D721Med (cell line): ENCODE results near the gene MT1HL1.
"Not testable (repeated sequence)": the region's sequence is repeated elsewhere in the genome, so short reads cannot be mapped to it uniquely, and the experiment has no call there.

Experiments
- DNase-seq: peaks from one replicate; pipeline ENCODE4 v3.0.0; 2011; ENCODE audit warnings: low spot score; ENCODE audit not compliant: insufficient read length
- FAIRE-seq: peaks from 2 replicates; lab custom pipeline; 2011; peaks lifted over from hg19 to GRCh38; lab: Jason Lieb, UNC
- CTCF ChIP-seq: IDR thresholded peaks from 2 replicates; pipeline ENCODE4 v1.5.1; 2012; ENCODE audit warnings: mild to moderate bottlenecking, control low read depth; ENCODE audit not compliant: insufficient read depth; ENCODE audit errors: missing control alignments

MT1HL1 gene

GRCh38 chr1:236994450-236994849 is 9.8 kb downstream of the MT1HL1 start:
- FAIRE-seq (no peak), DNase-seq (no peak)
- no peak for TF ChIP-seq CTCF

- TF ChIP-seq CTCF, result no peak
- no peak for FAIRE-seq
These were observed 11.8 kb downstream of the MT1HL1 start for GRCh38 chr1:236992449-236992848.

GRCh38 chr1:236990052-236990445 is 14.2 kb downstream of the MT1HL1 start:
- DNase-seq (no peak), FAIRE-seq (no peak)
- no peak for TF ChIP-seq CTCF

More at GRCh38 chr1:236992449-236992848, 11.8 kb downstream of the MT1HL1 start:
- no peak for DNase-seq

GRCh38 chr1:236989290-236990051 is 14.8 kb downstream of the MT1HL1 start:
- FAIRE-seq (no peak), DNase-seq (no peak)
- TF ChIP-seq CTCF, result no peak

- FAIRE-seq (no peak), DNase-seq (no peak)
- no peak for TF ChIP-seq CTCF
These were observed 20.4 kb downstream of the MT1HL1 start for GRCh38 chr1:236983818-236984217.

- DNase-seq (no peak), FAIRE-seq (no peak)
- no peak for TF ChIP-seq CTCF
These were observed 21.9 kb downstream of the MT1HL1 start for GRCh38 chr1:236982380-236982779.

GRCh38 chr1:236981431-236981830 is 22.8 kb downstream of the MT1HL1 start:
- FAIRE-seq, result not testable (repeated sequence)

More at GRCh38 chr1:236981431-236981830, 22.8 kb downstream of the MT1HL1 start:
- not testable (repeated sequence) for DNase-seq
